Activated CD8-positive, alpha-beta memory T cell treated with anti-CD3 and anti-CD28 coated beads for 36 hours (primary cell): Measurements from ENCODE around the gene CALCB. TPM values are rescaled to one million over a fixed set of nuclear protein-coding genes. Genes with fewer than 3 reads are reported as not detected.

Experiments
- CTCF ChIA-PET: fragments of 350-600 bp; sonication (Branson Sonifier 250); formaldehyde crosslinking; loops from one replicate; lab custom pipeline; 2021; ENCODE audit warnings: antibody characterized with exemption; lab: Charles Lee
- POLR2A ChIA-PET: fragments of 350-600 bp; sonication (Branson Sonifier 250); formaldehyde crosslinking; loops from one replicate; lab custom pipeline; 2021; ENCODE audit warnings: antibody characterized with exemption; lab: Charles Lee
- total RNA-seq, 2 experiments: library from RNA; stranded (reverse); gene quantifications; one replicate each; pipeline ENCODE4 v1.2.3, GENCODE V29; 2021

Gene CALCB
- total RNA-seq, 2 experiments from 2014 or later: 1.5 to 1.6 TPM

DNA sequence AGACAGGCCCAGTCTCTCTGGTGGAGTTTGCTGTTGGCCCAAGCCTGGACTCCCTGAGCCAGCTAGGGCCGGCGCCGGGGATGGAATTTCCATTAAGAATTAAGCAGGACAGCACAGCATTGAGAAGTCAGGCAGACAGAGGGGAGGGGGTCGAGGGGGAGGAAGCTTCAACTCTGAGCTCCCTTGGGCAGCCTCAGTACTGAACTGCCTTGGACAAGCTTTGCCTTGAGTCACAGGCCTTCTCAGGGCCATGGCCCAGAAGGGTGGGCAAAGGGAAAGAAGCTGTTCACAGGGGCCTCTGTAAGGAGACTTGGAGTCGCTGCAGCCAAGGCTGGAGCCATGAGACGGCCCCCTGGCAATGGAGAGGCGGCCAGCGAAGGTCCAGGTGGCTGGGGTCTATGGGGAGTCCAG, 38.7 kb downstream of the CALCB start:
- ChIA-PET CTCF (no interaction called here), POLR2A (no interaction called here)

DNA sequence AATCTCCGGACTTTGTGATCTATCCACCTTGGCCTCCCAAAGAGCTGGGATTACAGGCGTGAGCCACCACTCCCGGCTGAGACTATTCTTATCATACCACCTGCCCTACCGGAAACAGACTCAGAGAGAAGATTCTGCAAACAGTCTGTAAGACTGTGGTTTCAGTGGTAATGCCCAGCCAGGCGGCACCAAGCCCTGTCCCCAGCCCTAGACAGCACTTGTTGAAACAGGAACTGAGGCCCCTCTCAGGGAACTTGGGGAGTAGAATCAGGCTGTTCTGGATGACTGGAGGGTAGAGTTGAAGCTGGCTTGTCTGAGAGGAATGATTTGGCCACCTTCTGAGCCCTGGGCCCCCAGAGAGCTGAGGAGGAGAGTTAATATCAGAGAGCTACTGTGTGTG, 40.0 kb downstream of the CALCB start:
- ChIA-PET POLR2A (interaction anchor here (0.7 kb wide), 1 partner anchor 1486 kb away, joined by 3 read pairs; no protein-coding TSS in a partner anchor), CTCF (interaction anchor here (1.6 kb wide), 1 partner anchor 13 kb away, joined by 6 read pairs; no protein-coding TSS in a partner anchor)

DNA sequence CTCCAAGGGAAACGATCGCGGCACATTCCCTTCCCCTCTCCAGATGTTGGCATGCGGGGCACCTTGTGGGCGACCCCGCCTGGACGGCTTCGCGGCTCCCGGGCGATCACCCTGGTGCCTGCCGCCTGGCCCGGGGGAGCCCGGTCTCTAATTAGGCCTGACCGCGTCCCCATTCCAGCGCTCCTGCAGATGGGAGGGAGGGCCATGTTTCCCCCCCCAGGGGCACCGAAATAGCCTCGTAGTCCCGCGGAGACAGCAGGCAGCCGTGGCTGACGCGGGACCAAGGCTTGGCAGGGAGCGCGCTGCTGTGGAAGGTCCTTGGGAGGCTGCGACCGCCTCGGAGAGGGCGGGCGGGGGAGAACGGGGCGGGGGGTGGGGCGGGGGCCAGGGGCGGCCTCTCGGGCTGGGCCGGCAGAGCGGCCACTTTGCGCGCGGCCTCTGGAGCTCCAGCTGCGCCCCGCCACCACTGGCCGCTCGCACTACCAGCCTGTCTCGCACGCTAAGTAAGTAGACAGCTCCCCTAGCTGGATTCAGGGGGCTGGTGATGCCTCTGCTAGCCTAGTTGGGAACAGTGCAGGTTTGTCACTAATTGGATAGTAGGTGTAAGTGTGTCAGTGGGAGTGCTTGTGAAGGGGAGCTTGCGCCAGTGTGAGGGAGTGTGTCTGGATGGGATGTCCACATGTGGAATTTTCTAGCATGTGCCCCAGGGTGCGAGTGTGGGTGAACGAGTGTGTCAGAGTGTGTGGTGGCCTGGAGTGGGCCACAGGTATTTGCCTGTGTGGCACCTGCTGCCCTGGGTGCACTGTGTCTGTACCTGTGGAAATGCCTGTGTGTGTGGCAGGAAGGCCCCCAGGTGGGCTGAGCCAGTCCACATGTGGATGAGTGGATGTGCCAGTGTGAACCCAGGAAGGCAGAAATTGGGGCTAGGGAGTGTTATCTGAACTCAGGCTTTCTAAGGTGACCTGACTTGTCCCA, 41.4 kb downstream of the CALCB start, which contains the start of gene INSC:
Gene INSC (plus strand): TSS at position 423 of the 975 bp plus-strand sequence. CDS start 34,252 bp downstream, outside the sequence.
- POLR2A ChIA-PET: no interaction called here
- CTCF ChIA-PET: no interaction called here

DNA sequence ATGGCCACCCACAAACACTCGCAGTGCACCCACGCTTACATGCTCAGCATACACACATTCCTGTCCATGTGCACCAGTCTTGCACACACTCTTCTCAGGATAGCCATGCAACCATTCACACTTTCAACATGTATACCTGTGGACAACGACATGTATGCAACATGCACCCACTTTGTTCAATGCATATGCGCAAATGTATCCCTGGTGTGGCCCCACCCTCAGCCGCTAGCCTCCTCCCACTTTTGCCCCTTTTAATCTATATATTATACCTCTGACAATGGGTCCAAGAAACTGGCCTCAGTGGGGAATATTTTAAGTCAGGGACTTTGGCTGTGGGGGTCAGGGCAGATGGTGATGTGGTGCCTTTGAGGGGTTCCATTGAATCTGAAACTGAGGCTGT, 42.3 kb downstream of the CALCB start:
- CTCF ChIA-PET: no interaction called here
- POLR2A ChIA-PET: no interaction called here

DNA sequence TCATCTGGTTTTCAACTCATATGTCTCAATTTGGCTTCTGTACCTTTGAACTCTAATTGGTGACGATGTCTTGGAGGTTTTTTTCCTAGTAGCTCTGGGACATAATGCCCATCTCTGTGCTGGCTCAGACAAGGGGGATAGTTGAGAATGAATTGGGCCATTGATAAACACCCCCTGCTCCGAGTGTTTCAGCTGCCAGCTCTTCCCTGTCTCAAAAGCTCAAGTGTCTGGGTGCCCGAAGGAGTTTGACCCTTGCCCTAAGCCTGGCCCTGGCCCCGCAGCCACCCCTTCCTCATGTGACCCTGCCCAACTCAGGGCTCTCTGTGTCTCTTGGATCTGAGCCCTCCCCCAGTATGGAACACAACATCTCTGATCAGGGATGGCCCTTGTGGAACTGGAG, 44.4 kb downstream of the CALCB start:
- CTCF ChIA-PET: no interaction called here
- POLR2A ChIA-PET: no interaction called here

DNA sequence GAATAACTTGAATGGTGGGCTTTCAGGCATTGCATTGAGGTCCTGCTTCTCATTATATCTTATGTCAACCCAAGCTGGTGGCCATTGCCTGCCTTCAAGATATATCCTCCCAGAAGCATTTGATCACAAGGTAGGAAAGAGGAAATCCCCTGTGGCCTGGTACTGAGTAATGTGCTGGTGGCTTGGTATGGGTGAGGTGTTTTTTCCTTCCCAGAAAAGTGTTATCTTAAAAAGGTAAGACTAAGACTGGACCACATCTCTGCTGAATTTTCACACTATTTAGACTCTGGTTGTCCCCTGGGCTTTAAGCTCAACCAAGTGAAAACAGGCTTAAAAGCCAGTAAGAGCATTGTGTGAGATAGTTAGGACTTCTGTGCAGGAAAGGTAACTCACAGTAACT, 45.0 kb downstream of the CALCB start:
- POLR2A ChIA-PET: no interaction called here
- CTCF ChIA-PET: no interaction called here

DNA sequence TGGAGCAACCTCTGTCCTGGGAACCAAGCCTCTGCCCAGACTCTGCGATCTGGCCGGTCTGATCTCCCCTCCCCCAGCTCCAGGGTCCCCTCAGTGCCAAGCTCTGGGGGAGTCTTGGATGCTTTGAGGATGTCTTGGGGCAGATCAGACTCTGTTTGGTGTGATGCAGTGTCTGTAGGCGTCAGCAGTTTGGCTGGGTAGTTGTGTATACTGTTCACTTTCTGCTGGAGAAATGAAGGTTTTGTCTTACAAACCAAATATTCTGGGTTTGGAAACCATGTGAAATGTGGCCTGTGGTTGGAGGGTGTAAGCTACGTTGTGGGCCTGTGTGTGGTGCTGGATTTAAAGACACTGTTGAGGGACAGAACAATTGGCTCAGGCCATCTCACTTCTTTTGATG, 46.0 kb downstream of the CALCB start:
- CTCF ChIA-PET: no interaction called here
- POLR2A ChIA-PET: no interaction called here

DNA sequence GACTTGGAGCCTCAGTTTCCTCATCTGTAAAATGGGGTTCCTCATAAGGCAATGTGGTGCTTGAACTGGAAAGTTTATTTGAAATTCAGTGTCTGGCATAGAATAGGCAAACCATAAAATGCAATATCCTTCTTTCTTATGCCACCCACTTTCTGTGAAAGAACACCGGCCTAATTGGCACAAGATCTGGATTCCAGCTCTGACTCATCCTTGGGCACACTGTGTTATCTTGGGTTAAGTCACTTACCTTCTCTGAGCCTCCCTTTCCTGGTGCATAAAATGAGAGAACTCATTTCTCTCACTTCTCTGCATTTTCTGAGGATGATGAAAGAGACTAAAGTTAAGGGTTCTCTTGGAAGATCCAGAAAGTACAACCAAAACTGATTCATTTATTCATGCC, 46.4 kb downstream of the CALCB start:
- ChIA-PET CTCF (no interaction called here), POLR2A (no interaction called here)

DNA sequence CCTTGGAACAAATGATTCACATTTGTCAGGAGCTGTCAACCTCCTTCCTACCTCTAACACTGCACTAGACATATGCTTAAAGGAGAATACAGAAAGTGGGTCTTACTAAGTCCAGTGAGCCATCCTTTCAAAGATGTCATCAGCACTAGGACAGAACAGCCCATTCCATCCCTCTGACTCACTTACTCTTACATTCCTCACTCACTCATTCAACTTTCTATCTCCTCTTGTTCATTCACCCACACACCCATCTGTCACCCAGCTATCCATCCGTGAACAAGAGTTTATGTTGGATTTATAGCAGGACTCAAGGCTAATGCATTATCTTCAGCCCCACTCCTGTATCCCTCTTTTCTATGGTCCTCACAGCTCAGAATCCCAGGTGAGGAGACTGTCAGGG, 50.5 kb downstream of the CALCB start:
- ChIA-PET POLR2A (no interaction called here), CTCF (no interaction called here)

DNA sequence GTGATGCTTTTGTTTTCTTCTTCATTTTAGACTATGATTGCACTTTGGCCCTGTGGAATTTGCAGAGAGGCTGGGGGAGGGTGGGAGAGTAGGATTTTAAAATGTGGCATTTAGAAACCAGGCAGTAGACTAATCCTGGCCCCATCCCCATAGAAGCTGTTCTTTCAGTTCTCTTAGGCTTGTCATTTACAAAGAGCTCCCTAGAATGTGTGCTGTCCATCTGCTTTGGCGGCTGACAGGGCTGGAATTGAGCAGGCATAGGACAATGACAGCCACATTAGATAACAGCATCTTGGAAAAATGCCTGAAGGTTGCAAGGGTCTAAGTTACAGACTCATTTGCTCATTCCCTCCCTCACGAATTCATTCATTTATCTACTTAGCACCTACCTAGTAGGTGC, 51.1 kb downstream of the CALCB start:
- CTCF ChIA-PET: no interaction called here
- POLR2A ChIA-PET: no interaction called here

DNA sequence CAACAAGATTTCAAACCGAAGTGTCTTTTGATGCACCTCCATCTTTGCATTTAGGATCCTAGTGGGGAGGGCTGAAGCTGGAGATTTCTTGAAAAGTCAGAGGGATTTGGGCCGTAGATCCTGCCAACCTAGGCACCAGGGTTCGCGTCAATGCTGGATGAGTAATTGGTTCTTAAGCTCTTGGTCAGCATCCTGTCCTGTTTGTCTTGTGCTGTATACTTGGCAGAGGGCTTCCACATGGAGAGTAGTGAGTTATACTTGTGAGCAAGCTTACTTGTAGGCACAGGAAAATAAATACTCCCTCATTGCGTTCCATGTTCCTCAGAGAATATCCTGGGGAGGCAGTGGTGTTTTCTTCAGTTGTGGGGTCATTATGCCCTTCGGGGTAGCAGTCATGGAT, 53.9 kb downstream of the CALCB start:
- ChIA-PET CTCF (no interaction called here), POLR2A (no interaction called here)

Other genes with a start within 250 kb of the CALCB start
- 1 to 10 TPM; 5.3 to 5.7 TPM for gene CYP2R1, start 181.4 kb upstream of the CALCB start, total RNA-seq
- not detected for gene CALCA, start 101.2 kb upstream of the CALCB start, total RNA-seq
- under 1 TPM; 0.23 to 0.25 TPM for gene INSC, start 41.3 kb downstream of the CALCB start, total RNA-seq